Hypothalamus (tissue), 51 donors: ENCODE data around the gene HLA-DMB.

Experiments
- DNase-seq, 51 donors: peaks; one replicate each; lab custom pipeline; 2025; lab: John Stamatoyannopoulos, UW

Gene HLA-DMB

DNA sequence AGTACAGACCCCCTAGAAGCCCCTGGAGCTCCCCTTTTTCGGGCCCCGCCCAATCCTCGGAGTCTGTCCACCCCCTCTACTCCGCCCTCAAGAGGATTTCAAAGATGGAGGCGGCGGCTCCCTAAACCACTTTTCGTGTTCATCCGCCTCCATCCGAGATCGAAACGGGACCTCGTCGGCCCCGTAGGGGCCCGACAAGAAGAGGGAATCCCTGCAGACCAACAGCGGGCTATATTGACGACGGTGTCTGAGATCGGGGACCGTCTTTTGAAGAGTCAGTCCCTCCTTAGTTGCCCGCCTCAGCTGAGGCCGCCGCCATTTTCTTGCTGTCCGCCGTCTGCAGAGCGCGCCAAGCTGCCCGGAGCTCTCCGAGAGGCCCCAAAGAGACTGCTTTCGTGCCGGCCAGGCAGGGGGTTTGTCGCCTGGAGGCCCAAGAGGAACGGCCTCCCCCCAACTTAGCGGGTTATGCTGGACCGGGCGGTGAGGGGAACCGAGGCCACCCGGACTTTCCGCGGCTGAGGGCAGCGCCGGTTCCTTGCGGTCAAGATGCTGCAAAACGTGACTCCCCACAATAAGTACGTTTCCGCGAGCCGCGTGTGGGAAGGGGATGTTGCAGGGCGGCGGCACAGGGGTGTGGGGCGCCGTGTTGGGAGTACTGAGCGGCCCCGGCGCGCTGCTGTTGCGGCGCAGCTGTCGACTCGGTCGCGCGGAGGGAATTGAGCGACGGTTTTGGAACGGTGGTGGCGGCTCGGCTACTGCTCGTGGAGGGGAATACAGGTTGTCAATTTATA is 31.7 kb upstream of the HLA-DMB start:
- DNase-seq: peak in 17 of 51 donors; percentile 33 to 85 (median 64)

DNA sequence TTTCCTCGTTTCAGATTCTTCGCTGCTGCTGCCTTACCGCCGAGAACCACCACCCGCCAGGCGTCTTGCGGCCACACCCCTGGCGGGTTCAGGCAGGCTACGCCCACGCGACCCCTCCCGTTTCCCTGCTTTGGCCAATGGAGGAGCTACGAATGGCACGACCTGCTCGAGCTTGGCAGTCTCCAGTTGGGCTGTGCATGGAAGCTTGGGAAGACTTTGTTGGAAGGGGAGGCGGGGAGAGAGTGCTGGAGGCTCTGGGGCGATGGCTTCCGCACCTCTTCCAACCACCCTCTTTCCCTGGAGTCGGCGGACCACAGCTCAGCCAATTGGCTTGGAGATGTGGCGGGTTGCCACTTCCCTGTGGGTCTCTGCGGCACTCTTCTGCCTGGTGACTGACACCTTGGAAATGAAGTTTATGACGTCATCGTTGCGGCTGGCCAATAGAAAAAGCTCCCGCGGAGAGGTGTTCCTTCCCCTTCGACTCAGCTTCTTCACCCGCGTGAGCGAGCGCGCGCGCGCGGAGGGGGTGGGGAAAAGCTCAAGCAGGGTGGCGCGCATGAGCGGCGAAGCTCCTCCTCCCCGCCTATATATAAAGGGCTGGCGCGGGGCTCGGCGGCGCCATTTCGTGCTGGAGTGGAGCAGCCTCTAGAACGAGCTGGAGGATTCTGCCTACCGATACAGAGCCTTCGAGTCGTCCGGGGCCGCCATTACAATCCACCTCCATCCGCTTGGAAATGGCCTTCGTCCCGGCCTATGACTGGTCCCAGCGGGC is 30.9 kb upstream of the HLA-DMB start:
- DNase-seq: peak; percentile 92 to 100 (median 99)

DNA sequence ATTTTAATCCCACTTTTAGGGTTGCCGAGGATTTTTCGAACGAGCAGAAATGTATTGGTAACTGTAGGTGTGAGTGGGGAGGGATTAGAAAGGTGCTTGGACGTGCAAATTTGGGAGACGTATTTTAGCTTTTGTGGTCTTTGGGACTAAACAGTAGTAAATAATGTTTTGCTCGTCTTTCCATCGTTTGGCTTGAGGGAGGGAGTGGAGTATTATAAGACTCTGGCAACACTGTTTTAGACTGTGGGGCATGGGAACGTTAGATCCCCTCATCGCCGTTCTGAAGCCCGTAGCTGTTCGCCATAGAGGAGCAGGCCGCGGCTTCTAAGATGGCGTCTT is 30.4 kb upstream of the HLA-DMB start:
- no peak for DNase-seq

DNA sequence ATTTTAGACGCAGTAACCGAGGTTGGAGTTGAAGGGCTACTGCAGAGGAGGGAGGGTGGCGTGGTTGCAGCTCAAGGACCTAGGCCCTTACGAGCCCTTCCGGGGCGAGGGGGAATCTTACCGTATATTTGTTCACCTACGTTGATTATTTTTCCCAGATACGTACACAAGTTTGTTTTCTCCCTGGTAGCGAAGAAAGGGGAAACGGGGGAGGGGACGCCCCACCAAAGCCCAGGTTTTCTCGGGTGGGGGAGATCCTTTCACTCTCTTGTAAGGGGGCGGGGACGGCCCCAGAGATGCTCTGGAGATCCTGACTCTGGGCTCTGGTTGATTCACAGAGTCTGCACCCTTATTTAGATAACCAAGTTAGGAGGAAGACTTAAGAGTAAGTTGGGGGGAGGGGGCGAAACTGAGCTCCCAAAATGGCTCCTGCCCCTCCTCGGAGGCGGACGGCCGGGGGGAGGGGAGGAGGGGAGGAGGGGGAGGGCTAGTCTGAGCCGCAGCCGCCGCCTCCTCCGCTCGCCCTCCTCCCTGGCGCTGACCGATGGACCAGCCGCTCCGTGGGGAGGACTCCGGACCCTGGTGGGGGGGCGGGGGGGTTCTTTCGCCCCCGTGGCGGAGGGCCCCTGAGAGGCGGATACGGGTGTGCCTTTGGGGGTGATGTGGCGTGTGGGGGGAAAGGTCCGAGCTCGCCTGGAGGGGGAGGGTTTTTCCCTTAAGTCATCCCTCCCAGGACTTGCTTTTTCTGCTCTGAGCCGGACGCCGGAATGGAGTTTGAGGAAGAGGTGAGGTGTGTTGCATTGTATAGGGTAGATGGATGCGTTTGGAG is 29.8 kb upstream of the HLA-DMB start:
- DNase-seq: peak; percentile 31 to 92 (median 70)

DNA sequence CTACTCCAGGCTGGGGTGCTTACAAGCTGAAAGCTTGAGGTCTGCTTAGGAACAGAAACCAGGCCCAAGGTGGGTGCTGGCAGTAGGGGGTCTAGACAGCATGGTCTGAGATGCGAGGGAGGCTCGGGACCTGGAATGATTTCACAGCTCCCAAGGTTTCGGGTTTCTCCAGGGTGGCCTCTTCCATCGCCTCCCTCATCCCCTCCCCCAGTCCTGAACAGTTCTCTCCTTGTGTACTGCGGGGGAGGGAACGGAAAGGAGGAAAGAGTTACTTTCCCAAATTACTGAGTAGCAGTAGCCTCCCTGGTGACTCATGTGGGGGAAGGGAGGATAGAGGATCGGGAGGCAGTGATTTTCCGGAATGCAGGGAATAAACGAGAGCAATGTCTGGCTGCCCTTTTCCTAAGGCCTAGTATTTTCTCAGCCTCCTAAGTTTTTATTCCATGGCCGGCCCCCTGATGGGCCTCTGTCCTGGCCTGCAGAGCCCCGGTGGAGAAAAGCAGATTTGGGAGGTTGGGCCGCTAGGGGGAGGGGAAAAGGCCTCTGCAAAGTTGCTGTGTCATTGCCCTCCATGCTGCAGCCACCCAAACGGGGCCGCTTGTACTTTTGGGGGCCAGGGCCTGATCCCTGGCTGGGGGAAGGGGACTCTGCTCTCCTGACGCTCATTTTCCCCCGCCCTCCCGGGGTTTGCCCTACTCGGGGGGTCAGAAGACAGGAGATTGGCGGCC is 29.0 kb upstream of the HLA-DMB start:
- peak in 50 of 51 donors; percentile 29 to 92 (median 58) for DNase-seq

DNA sequence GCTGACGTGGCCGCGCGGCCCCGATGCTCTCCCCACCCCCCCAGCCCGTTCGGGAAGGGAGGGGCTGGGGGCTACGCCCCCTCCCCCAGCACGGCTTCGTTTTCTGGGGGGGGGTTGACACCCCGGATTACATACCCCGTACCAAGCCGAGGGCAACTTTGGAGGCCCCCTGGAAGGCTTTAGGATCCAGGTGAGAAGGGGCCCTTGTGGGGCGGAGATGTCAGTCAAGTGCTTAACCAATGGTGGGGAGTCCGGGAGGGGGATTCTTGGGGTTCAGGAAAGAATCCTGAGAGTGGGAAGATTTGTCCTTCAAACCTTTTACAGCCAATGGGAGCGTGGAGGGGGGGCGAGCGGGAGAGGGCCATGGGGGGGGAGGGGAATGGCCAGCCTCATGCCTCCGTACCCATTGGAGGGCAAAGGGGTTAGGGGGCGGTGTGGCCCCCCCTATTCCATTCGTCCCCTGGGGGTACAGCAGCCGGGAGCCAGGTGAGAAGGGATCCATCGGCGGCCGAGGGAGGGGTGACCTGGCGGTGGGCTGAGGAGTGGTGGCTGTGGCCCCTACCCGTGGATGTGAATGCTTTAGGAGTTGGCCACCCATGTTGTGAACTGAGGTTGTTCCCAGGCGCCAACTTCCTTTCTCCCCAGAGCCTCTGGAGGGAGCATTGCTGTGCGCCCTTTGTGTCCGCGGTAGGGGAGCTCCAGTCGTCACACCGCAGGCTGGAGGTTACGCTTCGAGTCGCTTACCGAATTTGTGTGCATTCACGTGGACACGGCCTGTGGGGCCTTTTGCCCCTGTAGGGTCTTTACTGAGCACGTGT is 28.2 kb upstream of the HLA-DMB start:
- peak in 44 of 51 donors; percentile 51 to 97 (median 76) for DNase-seq

DNA sequence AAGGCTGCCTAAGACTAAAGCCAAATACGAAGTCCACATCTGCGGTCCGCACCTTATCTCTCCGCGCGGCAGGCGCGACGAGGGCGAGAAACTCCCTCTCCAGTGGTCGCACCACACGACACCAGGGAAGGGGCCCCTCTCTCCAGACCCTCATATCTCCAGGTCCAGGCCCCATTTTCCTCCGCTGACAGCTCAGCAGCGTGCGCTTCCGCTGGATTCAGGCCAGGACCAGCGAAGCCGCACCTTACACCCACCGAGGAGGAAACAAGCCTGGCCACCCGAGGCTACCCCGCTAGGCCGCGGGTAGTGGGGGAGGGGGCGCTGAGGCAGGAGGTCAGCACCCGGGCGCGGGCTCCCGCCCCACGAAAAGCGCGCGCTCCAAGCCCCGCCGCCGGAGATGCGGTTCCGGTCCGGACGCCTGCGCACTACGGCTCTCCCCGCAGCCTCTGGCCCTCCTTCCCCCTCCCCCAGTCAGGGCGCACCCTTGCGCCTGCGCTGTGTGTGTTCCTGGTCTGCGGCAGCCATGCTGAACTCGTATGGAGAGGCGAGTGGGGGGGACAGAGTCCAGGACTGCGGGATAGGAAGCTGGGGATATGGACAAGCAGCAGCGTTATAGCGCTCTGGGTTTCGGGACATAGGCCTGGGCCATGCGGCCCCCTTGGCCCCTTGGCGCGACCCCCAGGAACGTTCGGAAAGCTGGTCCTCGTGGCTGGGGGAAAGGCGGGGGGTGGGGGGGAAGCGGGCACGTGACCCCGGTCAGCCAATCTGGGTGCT is 27.5 kb upstream of the HLA-DMB start, which contains the start of gene BRD2:
Gene BRD2 (plus strand): TSS at position 502 of the 774 bp plus-strand sequence. CDS start 4,305 bp downstream, outside the sequence.
- peak; percentile 83 to 100 (median 95) for DNase-seq

DNA sequence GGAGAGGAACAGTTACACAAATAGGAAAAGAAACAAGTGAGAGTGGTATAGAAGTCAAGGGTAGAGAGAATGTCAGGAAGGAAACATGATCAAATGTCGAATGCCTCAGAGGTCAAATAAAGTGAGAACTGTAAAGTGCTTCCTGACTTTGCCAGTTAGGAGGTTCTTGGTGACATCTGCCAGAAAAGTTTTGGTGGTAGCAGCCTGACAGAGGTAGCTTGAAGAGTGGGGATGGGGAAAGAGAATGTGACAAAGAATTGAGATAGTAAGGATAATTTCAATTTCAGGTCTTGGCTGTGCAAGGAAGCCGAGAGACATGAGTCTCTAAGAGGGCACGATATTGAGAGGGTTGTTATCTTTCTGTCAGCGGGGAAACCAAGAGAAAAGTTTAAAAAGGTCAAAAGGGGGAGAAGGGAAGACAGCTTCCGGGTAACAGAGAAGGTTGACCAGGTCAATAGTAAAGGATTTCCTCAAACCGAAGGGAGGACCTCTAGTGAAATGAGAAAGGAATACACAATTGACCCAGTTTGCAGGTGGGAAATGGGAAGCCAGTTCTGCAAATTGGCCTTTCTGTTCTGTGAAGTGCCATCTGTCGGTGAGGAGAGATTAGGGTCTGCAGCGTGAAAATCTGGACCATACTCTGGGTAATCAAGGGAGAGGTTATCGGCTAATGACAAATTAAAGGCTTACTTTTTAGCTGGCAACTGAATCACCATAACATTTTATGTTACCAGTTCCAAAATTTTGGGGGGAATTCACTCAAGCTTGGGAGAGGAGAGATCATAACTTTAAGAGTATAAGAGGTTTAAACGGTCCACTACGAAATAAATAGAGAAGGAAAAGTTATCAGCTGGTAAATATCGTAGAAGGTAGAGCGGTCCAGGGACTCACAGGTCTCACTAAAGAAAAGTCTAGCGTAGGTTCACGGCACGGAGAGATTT is 26.6 kb upstream of the HLA-DMB start:
- DNase-seq: peak in 17 of 51 donors; percentile 15 to 79 (median 33)

DNA sequence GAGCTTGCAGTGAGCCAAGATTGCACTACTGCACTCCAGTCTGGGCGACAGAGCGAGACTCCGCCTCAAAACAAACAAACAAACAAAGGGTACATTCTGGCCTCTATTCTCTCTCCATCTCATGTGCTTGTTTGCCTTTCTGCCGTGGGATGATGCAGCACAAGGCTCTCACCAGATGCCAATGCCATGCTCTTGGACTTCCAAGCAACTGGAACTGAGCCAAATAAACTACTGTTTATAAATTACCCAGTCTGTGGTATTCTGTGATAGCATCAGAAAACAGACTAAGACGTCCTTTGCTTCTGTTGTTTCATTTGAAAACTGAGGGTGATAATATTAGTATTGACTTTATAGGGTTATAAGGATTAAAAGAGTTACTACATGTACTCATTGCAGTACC is 23.9 kb upstream of the HLA-DMB start:
- DNase-seq: no peak

DNA sequence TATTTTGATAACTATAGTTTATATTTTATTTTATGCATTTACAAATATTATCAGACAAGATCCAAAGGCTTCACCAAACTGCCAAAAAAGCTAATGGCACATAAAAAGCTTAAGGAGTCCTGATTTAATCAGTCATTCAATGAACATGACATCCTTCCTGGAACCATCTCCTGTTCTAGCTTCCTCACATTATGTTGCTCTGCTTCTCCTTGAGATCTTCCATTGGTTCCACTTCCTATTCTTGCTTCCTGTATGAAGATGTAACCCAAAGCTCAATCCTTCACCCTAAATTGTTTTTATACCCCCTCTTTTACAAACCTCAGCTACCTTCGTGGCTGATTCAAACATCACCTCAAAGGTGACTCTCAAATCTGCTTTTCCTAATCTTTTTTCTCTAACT is 23.0 kb upstream of the HLA-DMB start:
- no peak for DNase-seq

DNA sequence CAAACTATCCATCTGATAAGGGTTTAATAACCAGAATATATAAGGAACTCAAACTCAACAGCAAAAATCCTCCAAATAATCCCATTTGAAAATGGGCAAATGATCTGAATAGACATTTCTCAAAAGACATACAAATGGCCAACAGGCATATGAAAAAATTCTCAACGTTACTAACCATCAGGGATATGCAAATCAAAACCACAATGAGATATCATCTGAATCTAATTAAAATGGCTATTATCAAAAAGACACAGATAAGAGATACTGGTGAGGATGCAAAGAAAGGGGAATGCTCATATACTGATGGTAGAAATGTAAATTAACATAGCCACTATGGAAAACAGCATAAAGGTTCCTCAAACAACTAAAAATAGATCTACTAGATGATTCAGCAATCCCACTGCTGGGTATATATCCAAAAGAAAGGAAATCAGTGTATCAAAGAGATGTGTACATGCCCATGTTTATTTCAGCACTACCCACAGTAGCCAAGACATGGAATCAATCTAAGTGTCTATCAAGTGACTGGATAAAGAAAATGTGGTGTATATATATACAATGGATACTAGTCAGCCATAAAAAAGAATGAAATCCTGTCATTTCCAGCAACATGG is 21.5 kb upstream of the HLA-DMB start:
- no peak for DNase-seq

DNA sequence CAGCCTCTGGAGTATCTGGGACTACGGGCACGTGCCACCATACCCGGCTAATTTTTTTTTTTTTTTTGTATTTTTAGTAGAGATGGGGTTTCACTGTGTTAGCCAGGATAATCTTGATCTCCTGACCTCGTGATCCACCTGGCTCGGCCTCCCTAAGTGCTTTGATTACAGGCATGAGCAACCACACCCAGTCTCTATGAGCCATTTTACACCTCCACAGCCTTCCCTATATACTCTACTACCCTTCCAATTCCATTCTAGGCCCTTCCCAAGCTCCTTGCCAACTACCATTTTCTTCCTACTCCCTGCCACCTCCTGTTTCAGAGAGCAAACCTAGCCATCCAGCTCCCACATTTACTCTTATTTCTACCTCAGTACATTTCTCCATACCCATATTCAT is 19.7 kb upstream of the HLA-DMB start:
- no peak for DNase-seq

DNA sequence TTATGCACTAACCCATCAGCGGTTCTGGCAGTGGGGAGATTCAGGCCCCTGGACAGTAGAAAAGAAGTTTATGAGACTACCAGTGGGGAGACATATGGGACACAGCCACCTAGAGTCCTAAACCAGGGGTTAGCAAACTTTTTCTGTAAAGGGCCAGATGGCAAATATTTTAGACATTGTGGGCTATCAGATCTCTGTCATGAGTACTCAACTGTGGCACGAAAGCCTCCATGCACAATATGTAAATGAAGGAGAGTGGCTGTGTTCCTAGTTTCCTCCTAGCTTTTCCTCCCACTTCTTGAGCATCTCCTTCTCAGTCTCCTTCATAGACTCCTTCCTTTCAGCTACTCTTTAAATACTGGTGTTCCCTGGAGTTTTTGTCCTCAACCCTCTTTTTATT is 15.3 kb upstream of the HLA-DMB start:
- no peak for DNase-seq

DNA sequence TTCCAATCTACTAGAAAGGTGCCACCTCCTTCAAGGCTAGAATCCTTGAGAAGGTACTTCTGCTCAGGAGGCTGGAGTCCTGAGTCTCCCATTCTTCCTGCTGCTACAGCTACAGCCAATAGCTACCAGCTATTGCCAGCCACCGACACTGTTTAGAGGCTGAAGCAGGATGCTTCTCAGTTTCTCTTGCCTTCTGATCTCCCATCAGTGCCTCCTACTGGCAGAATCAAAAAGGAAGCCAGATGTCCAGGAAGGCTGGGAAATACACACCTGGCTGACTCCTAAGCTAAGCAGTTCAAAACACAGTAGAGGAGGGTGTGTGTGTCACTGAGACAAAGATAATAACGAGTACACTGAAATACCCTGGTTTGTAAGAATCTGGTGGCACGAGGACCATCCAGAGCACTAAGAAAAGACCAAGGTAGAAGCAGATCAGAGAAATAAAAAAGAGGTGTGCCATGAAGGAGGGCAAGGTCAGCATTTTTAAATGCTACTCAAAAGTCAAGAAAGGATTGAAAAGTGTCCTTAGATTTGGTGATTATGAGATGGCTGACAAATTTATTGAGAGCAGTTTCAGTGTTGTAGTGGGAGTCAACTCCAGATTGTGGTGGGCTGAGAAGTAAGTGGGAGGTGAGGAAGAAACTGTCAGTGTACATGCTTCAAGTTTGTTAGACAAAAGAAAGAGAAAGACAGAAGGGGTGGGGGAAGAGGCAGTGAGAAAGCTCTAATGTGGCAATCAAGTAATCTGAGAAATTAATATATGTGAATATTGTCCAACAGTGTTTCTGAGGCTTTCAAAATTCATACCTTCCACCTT is 14.4 kb upstream of the HLA-DMB start:
- DNase-seq: no peak

DNA sequence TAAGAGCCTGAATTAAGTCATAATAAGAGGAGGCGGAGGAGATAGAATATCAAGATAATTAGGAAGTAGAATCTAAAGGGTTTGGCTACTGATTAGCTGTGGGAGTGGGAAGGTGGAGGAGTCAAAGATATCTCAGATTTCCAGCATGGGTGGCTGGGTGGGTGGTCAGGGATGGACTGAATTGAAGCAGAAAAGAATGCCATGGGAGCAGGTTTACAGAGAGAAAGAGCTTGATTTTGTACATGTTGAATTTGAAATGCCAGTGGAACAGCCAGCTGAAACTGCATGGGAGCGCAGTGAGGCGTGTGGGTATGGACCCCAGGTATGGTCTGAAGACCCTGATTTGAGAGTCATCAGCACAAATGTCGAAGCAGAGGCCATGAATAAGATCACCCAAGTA is 13.4 kb upstream of the HLA-DMB start:
- DNase-seq: no peak

DNA sequence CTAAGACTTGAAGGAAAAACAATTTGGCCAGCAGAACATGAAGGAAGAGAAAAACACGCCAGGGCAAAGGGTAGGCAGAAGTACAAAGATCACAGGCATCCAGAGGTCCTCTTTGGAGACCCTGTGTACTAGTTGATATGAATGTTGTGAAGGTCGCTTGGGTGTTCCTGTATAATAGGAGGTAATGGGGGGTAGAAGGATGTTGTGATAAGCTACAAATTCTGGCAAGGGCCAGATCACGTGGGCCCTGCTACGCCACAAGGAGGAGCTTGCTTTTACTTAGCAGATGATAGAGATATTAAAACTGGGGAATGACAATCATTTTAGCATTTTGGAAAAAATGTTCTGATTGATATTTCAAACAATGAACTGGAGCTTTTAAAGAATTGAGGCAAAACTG is 12.9 kb upstream of the HLA-DMB start:
- DNase-seq: no peak
